ENCODE measurements around the gene CHST15. TPM values are rescaled to one million over a fixed set of nuclear protein-coding genes. Genes with fewer than 3 reads are reported as not detected.

CHST15 gene
- total and polyA plus RNA-seq, 2 of the 8 experiments (the other 6 are each of a cell fraction or from before 2014, with no cell fraction given), result 8.8 to 9.1 TPM

- no peak overlapping the region for H3K23ac ChIP-seq (ENCODE audit: insufficient read length)
- H3K4me3 ChIP-seq (ENCODE audit: extremely low read depth in 1 of 4, insufficient read depth in 2 of 4, low read depth in 3 of 4, low read length in 4 of 4), result no peak overlapping the region
- no peak overlapping the region for H2BK120ac ChIP-seq (replicated peaks; ENCODE audit: low read depth, low read length)
- H3K27ac ChIP-seq (ENCODE audit: low read depth, low read length), result no peak overlapping the region
- no peak overlapping the region for H2BK5ac ChIP-seq (ENCODE audit: low read depth, low read length)
- no peaks in the 10 kb centered on the region; a peak in 2 of 7 replicates for H3K4me1 ChIP-seq (replicated peaks in 1 of 4; ENCODE audit: control insufficient read depth in 3 of 4, insufficient read depth in 4 of 4, low read length in 3 of 4)
- 79% methylated on average over 11 of the region's 11 CpGs; no CpG with 5 or more reads in 1 of the 2 experiments for WGBS, 2 experiments (ENCODE audit: extremely low coverage in 1 of 2, insufficient coverage in 1 of 2, insufficient read length in 1 of 2, insufficient replicate concordance in 2 of 2, low coverage in 1 of 2, low lambda C conversion rate in 2 of 2, missing lambda C conversion rate in 1 of 2)
- H3K4me2 ChIP-seq (ENCODE audit: insufficient read depth in 1 of 2, low read depth in 2 of 2, low read length in 2 of 2), result no peak overlapping the region
- H3K4ac ChIP-seq (replicated peaks; ENCODE audit: insufficient read length, low read depth, low read length), result no peak overlapping the region
- FAIRE-seq, result no peak
- peak overlapping the region; percentile 39; the same call in 1 of the 2 replicates for H2BK12ac ChIP-seq (ENCODE audit: low read depth, low read length)
- ChIA-PET CTCF (ENCODE audit: partially characterized antibody) (interaction anchor here (0.6 to 2.8 kb wide), 24 partner anchors 10 to 1515 kb away, joined by 3 to 24 read pairs (median 4); no protein-coding TSS in a partner anchor), POLR2A (ENCODE audit: partially characterized antibody) (no interaction called here)
- H3K79me2 ChIP-seq (ENCODE audit: control insufficient read depth in 1 of 2, insufficient read depth in 2 of 2, low read length in 2 of 2), result no peaks in the 10 kb centered on the region
- H3K18ac ChIP-seq (ENCODE audit: extremely low read depth, low read length), result no peak overlapping the region
- no peak for DNase-seq (ENCODE audit: low read depth in 1 of 2, low spot score in 2 of 2)
- 0 out of 2 replicates have a peak overlapping the region, but pooled peaks have one; percentile 44 for H2AK5ac ChIP-seq (ENCODE audit: low read depth, low read length)
- peaks cover 11% of the 10 kb centered on the region; the same call in 1 of the 2 replicates for H3K23me2 ChIP-seq (ENCODE audit: low read depth, low read length)
- no peak overlapping the region for H4K5ac ChIP-seq (ENCODE audit: insufficient read length, low read depth, low read length)
- H4K20me1 ChIP-seq (replicated peaks in 1 of 2; ENCODE audit: control insufficient read depth in 1 of 2, insufficient read depth in 2 of 2, low read length in 2 of 2), result peaks cover 0 to 9% of the 10 kb centered on the region in 2 experiments
- H4K91ac ChIP-seq (replicated peaks; ENCODE audit: insufficient read length, low read length), result no peak overlapping the region
- no peaks in the 10 kb centered on the region for H3K36me3 ChIP-seq (ENCODE audit: control insufficient read depth in 2 of 4, insufficient read depth in 4 of 4, low read length in 3 of 4)
- no peak overlapping the region for H2BK20ac ChIP-seq (ENCODE audit: low read length)
- no peak overlapping the region for H2BK15ac ChIP-seq (ENCODE audit: low read length)
- H3K79me1 ChIP-seq (ENCODE audit: low read depth, low read length), result no peaks in the 10 kb centered on the region
- TF ChIP-seq CBX8 (IDR thresholded peaks at IDR 0.05; ENCODE audit: borderline replicate concordance, low read depth, low read length), result no peak
- TF ChIP-seq TAF1 (IDR thresholded peaks at IDR 0.05; ENCODE audit: low read depth, low read length), result no peak
- TF ChIP-seq YY1 (IDR thresholded peaks at IDR 0.05; ENCODE audit: low read depth, low read length), result no peak
- H3K9ac ChIP-seq (replicated peaks in 1 of 4; ENCODE audit: extremely low read depth in 1 of 4, low read depth in 3 of 4, low read length in 3 of 4), result no peak overlapping the region
- H4K8ac ChIP-seq (ENCODE audit: extremely low read depth, insufficient read depth, low read length), result peak overlapping the region; percentile 6; the same call in 1 of the 2 replicates
- H3K9me3 ChIP-seq (ENCODE audit: insufficient read depth in 2 of 2, low read depth in 1 of 2, low read length in 1 of 2), result no peaks in the 10 kb centered on the region
- H3K56ac ChIP-seq (replicated peaks; ENCODE audit: insufficient read length, low read depth, low read length), result no peak overlapping the region
- H3K14ac ChIP-seq (ENCODE audit: insufficient read length), result no peak overlapping the region
- no peak overlapping the region for H2AFZ ChIP-seq (ENCODE audit: low read length)
- peaks cover 0 to 2% (median 0%) of the 10 kb centered on the region in 4 experiments; a peak in 1 of 7 replicates for H3K27me3 ChIP-seq (replicated peaks in 1 of 4; ENCODE audit: control insufficient read depth in 3 of 4, extremely low read depth in 1 of 4, insufficient read depth in 3 of 4, low read length in 3 of 4)
These were observed 33.0 kb upstream of the CHST15 start for GRCh38 chr10:124126145-124126982.
